ENCODE results near the gene TSC22D1.

Gene TSC22D1

DNA sequence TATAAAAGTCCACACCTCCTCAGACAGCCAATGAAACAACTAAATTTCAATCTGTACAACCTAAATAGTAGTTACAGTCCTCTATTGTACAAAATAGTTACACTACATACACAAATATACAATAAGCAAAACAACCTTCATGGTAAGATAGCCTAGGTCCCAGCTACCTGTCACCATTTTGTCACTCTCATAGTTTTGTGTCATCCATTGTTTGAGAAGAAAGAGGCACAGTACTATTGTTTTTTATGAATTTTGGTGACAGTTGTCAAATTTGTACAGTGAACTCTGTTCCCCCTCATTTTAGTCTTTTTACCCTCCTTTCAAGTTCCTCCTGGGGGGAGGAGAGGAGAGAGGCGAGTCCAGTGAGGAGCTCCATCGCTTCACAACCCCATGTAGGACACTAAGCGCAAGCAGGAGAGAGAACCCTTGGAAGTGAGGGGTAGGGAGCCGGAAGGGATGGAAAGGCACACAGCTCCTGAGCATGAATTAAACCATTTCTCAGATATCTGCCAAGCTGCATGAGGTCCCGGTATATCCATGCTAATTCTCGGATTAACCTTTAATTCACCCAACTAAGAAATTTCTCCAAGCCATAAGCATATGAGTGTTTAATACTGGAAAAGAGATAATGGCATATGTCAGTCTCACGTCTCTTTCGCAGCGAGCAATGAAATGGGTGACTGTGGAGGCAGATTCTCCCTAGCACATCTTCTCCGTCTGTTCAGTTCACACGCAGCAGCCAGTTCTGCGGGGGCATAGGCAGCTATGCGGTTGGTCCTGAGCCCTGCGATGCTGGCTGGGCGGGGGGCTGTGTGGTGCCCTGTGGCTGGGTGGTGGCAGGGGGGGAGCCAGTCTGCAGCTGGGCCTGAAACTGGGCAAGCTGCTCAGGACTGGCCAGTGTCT lies 142.0 kb downstream of the TSC22D1 start:
- no peak for DNase-seq (ENCODE audit: low read depth in 3 of 3, low spot score in 1 of 3)

DNA sequence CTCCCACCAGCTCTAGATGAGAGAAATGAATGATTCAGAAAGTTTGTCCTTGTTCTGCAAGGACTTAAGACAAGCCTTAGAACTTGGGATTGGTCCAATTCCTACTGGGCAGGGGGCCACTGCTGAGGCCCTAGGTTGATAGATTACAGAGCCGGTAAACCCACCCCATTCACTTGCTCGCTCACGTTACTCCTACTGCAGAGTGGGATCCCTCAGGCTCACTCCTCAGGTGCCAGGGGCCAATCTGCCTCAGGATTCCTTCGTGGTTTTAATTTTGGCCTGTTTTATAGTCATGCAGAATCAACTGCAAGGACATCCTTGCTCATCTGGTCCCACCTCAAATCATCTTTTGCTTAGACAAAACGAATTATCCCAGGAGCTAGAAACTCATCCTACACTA lies 143.5 kb downstream of the TSC22D1 start:
- DNase-seq (ENCODE audit: low read depth in 3 of 3, low spot score in 1 of 3) = no peak

- no peak for DNase-seq (ENCODE audit: low read depth in 3 of 3, low spot score in 1 of 3)
Observed at GRCh38 chr13:44431150-44431549, 145.0 kb downstream of the TSC22D1 start.

- no peak for DNase-seq (ENCODE audit: low read depth in 3 of 3, low spot score in 1 of 3)
Observed at GRCh38 chr13:44429311-44429710, 146.8 kb downstream of the TSC22D1 start.

GRCh38 chr13:44426461-44426860 lies 149.7 kb downstream of the TSC22D1 start:
- no peak for DNase-seq (ENCODE audit: low read depth in 3 of 3, low spot score in 1 of 3)

GRCh38 chr13:44425815-44426078 lies 150.4 kb downstream of the TSC22D1 start:
- no peak for DNase-seq (ENCODE audit: low read depth in 3 of 3, low spot score in 1 of 3)

DNA sequence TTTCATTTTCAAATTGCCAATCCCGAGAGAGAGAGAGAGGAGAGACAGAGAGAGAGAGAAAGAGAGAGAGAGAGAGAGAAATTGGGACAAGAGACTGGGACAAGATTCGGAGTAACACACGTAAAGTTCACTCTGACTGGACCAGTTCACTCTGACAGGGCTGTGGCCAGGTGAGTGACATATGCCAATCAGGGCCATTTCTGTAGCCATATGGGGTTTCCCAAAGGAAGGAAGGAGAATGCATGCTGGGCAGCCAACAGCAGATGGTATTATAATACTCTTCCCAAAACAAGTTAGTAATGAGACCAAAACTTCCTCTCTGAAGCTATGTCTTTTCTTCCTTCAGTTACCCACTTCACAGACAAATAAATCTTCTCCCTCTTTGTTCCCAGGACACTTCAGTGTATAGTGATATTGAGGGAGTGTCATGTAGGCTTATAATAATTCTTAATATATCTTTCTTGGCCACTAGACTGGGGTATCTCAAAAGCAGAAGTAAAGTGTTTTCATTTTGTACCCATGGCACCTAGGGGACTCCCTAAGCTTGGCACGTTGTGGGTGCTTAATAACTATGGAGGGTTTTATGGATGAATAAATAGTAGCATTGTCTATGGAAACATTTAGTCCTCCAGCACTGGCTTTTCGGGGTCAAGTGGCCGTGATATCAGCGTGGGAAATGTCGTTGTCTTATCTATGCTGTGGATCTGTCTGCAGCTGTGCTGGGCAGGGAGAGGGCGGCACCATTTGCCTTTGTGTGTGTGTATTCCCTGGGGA lies 150.9 kb downstream of the TSC22D1 start:
- DNase-seq (ENCODE audit: low read depth in 3 of 3, low spot score in 1 of 3) = no peak

GRCh38 chr13:44423824-44424223 lies 152.3 kb downstream of the TSC22D1 start:
- DNase-seq (ENCODE audit: low read depth in 3 of 3, low spot score in 1 of 3) = no peak

DNA sequence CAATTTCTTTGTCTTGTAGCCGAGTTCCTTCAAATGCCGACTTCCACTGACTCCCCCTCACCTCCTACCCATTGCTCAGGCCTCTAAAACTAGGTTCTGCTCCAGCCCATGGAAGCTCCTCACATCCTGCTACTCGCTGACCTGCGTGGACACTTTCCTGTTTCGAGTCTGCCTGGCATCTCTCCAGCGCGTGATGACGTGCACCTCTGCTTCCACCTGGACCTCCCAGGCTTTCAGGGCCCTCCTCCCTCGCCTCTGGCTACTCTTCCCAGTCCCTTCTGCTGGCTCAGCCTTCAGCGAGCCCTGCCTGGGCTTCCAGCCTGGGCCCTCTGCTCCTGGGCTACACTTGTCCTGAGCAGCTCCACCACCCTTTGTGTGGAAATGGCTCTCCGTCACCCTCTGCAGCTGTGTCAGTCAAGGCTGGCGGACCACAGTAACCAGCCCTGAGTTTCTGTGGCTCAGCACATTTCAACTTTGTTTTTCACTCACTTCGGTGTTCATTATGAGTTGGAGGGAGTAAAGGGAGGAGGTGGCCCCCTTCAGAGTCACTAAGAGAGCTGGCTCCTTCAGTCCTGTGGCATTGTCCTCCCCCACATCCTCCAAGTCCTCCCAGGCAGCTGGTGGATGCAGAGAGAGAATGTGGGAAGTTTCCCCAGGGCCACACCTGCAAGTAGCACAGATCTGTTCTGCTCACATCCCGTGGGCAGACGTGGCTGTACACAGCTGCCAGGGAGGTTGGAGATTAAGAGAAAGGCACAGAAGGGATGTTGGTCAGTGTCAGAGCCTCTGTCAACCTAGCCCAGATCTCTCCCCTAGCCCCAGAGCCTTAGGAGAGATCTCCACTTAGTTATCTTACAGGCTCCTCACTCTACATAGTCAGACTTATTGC lies 153.1 kb downstream of the TSC22D1 start:
- no peak for DNase-seq (ENCODE audit: low read depth in 3 of 3, low spot score in 1 of 3)

- DNase-seq (ENCODE audit: low read depth in 3 of 3, low spot score in 1 of 3) = no peak
Observed at GRCh38 chr13:44421853-44422525, 154.1 kb downstream of the TSC22D1 start.

GRCh38 chr13:44420376-44421220 lies 155.5 kb downstream of the TSC22D1 start:
- DNase-seq (ENCODE audit: low read depth in 3 of 3, low spot score in 1 of 3) = no peak

DNA sequence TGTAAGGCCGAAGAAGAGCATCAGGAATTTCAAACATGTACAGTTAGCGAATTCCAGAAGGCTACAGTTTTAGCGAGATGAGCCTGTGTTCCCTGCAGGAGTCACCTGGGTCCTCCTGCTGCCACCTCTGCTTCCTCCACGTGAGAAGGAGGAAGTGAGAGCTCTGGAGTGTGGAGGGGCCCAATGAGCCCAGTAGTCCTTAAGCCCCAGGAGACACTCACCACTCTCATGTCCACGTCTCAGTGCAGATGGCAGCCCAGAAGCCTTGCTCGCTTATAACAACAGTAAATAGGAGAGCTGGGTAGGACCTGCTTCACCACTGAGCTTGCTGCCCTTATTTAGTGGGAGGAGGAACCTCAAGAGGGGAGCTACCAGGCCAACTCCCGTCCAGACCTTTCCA lies 158.3 kb downstream of the TSC22D1 start:
- DNase-seq (ENCODE audit: low read depth in 3 of 3, low spot score in 1 of 3) = no peak

DNA sequence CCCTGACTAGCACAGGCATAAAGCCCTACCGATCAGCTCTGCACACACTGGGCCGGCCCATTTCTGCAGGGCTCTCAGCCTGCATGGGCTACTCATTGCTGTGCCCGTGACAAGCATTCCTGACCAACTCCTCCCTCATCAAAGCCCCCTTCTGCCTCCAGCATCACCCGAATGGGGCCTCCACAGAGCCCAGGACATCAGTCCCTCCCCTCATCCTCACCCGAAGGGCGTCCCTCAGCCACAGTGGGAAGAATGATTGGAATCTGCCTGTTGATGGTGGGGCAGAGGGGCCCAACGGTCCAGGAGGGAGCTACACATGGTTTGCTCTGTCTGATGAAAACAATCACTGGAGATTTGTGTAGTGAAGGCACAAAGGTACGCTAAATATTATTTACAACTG lies 158.7 kb downstream of the TSC22D1 start:
- DNase-seq (ENCODE audit: low read depth in 3 of 3, low spot score in 1 of 3) = no peak

- no peak for DNase-seq (ENCODE audit: low read depth in 3 of 3, low spot score in 1 of 3)
Observed at GRCh38 chr13:44416744-44417143, 159.4 kb downstream of the TSC22D1 start.

- DNase-seq (ENCODE audit: low read depth in 3 of 3, low spot score in 1 of 3) = no peak
Observed at GRCh38 chr13:44416301-44416700, 159.8 kb downstream of the TSC22D1 start.

- no peak for DNase-seq (ENCODE audit: low read depth in 3 of 3, low spot score in 1 of 3)
Observed at GRCh38 chr13:44415815-44416214, 160.3 kb downstream of the TSC22D1 start.

- no peak for DNase-seq (ENCODE audit: low read depth in 3 of 3, low spot score in 1 of 3)
Observed at GRCh38 chr13:44414716-44415115, 161.4 kb downstream of the TSC22D1 start.

DNA sequence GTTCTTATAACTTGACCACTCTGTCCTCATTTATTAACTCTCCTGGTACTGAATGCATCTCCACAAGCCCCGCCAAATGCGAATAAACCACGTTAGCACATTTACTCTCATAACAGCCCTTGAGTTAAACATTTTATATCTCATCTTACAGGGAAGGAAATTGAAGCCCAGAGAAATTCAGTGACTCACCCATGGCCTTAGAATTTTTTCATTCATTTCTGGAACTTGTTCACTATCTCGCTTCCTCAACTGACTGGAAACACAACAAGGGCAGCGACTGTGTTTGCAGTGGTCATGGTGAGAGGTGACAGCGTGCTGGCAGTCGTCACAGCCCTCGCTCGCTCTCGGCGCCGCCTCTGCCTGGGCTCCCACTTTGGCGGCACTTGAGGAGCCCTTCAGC lies 163.0 kb downstream of the TSC22D1 start:
- no peak for DNase-seq (ENCODE audit: low read depth in 3 of 3, low spot score in 1 of 3)

DNA sequence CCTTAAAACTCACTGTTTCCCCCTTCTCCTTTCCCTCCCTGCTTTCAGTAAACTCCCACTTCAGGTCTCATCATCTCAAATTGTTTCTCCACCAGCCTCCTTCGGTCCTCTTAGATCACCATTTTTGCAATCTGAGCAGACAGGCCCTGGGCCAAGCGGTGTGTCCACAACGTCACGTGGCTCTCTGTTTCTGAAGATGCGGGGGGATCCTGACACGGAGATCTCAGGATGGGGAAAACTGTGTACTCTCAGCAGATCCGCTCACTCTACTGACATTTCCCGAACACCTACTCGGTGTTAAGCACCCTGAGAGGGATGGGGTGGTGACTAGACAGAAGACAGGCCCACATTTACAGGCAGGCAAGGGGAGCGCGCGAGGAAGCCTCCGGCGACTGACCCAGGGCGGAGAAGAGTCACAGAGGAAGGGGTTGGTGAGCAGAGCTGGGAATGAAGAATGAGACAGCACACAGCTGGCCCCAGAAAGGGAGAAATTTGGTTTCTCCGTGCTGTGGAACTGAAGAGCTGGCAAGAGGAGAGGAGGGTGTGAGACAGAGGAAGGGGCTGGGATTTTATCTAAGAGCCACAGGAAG lies 163.7 kb downstream of the TSC22D1 start:
- DNase-seq (ENCODE audit: low read depth in 3 of 3, low spot score in 1 of 3) = no peak

DNA sequence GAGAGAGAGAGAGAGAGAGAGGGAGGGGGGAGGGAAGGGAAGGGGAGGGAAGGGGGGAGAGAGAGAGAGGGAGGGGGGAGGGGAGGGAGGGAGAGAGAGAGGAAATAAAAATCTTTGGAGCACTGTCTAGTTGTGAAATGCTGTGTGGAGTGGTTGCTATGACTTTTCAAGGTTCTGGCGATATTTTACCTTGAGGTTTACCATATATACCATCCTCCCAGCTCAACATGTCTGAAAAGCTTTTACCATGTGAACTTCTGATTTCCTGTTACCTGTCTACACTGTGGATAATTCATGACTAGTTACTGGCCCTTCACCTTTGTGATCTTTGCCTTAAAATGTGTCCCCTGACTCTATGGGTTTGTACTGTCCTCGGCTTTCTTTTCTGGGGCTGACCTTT lies 164.3 kb downstream of the TSC22D1 start:
- DNase-seq (ENCODE audit: low read depth in 3 of 3, low spot score in 1 of 3) = no peak
